ENCODE results near the gene SRR.

Gene SRR

DNA sequence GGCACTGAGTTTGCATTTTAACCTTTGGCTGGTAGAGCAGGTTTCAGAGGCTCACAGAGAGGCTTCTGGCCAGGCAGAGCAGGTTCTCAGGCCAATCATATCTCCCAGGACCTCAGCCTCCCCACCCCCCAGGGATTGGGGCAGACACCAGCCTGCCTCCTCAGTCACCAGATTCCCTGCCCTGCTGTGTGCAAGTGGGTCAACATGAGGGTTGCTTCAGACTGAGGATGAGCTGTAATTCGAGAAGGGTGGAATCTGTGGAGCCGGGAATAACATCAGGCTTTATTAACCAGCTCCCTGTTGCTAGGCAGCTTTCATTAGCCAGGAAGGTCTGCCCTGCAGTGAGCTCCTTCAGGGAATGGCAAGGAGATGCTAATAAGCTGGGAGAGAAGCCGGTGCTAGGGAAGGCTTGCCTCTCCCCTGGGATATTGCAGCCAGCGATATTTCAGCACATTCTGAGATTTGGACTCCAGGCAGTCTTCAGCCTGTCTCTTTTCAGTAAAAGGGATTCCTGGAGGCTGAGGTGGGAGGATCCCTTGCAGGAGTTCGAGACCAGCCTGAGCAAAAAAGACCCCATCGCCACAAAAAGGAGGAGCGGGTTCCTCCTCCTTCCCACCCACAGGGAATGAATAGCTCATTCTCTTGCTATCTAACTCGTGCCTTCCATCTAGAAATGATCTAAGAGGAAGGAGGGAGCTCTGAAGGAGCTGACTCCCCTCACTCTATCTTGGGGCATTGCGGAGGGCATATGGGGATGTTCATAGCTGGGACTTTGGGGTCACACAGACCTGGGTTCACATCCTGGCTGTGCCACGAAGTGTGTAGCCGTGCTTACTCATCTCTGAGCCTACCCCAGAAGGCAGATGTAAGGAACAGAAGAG, 44.3 kb downstream of the SRR start:
- H3K4me1 Mint-ChIP-seq (ENCODE audit: low read depth) = peaks cover 14% of the 10 kb centered on the region
- no peaks in the 10 kb centered on the region for H3K27me3 Mint-ChIP-seq
- no peaks in the 10 kb centered on the region for H3K9me3 Mint-ChIP-seq
- H3K27ac Mint-ChIP-seq = no peak overlapping the region
- no peak overlapping the region for H3K4me3 Mint-ChIP-seq
- H3K36me3 Mint-ChIP-seq (ENCODE audit: low read depth) = peaks cover 6% of the 10 kb centered on the region

DNA sequence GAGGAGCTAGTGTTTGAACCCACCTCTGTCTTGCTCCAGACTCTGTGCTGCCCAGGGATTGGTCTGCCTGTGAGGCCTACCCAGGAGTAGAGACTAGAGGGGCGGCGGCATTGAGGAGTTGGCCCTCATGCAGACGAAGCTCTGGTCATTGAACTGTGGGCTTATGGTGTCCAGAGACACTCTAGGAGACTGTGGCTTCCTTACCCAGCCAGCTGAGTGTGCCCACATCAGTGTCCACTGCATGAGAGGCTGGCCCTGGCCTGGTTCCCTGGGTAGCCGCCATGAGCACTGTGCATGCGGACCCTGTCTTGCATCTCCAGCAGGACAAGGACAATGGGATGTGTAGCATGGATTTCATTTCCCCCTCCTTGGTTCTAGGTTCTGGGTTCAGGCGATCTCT, 47.5 kb downstream of the SRR start:
- no peak overlapping the region for H3K27ac Mint-ChIP-seq
- H3K36me3 Mint-ChIP-seq (ENCODE audit: low read depth) = no peaks in the 10 kb centered on the region
- H3K27me3 Mint-ChIP-seq = no peaks in the 10 kb centered on the region
- no peaks in the 10 kb centered on the region for H3K9me3 Mint-ChIP-seq
- no peak overlapping the region for H3K4me3 Mint-ChIP-seq
- H3K4me1 Mint-ChIP-seq (ENCODE audit: low read depth) = peaks cover 18% of the 10 kb centered on the region

- H3K4me1 Mint-ChIP-seq (ENCODE audit: low read depth) = peaks cover 18% of the 10 kb centered on the region
- H3K9me3 Mint-ChIP-seq = no peaks in the 10 kb centered on the region
- peaks cover 3% of the 10 kb centered on the region for H3K36me3 Mint-ChIP-seq (ENCODE audit: low read depth)
- no peak overlapping the region for H3K27ac Mint-ChIP-seq
- H3K27me3 Mint-ChIP-seq = no peaks in the 10 kb centered on the region
- no peak overlapping the region for H3K4me3 Mint-ChIP-seq
Observed at GRCh38 chr17:2354311-2354710, 50.6 kb downstream of the SRR start.

- peaks cover 3% of the 10 kb centered on the region for H3K36me3 Mint-ChIP-seq (ENCODE audit: low read depth)
- H3K4me1 Mint-ChIP-seq (ENCODE audit: low read depth) = peaks cover 18% of the 10 kb centered on the region
- H3K9me3 Mint-ChIP-seq = no peaks in the 10 kb centered on the region
- no peak overlapping the region for H3K27ac Mint-ChIP-seq
- no peaks in the 10 kb centered on the region for H3K27me3 Mint-ChIP-seq
- H3K4me3 Mint-ChIP-seq = no peak overlapping the region
Observed at GRCh38 chr17:2357237-2357636, 53.5 kb downstream of the SRR start.

GRCh38 chr17:2357931-2358434, 54.2 kb downstream of the SRR start:
- Mint-ChIP-seq H3K4me3 (no peak overlapping the region), H3K27me3 (no peaks in the 10 kb centered on the region), H3K36me3 (ENCODE audit: low read depth) (peaks cover 6% of the 10 kb centered on the region), H3K4me1 (ENCODE audit: low read depth) (peaks cover 16% of the 10 kb centered on the region), H3K27ac (no peak overlapping the region), H3K9me3 (no peaks in the 10 kb centered on the region)

GRCh38 chr17:2361010-2361760, 57.4 kb downstream of the SRR start:
- H3K9me3 Mint-ChIP-seq = no peaks in the 10 kb centered on the region
- no peaks in the 10 kb centered on the region for H3K4me1 Mint-ChIP-seq (ENCODE audit: low read depth)

GRCh38 chr17:2362016-2362415, 58.3 kb downstream of the SRR start:
- Mint-ChIP-seq H3K4me3 (no peak overlapping the region), H3K9me3 (no peaks in the 10 kb centered on the region), H3K27ac (no peak overlapping the region), H3K27me3 (no peaks in the 10 kb centered on the region), H3K4me1 (ENCODE audit: low read depth) (no peaks in the 10 kb centered on the region), H3K36me3 (ENCODE audit: low read depth) (peaks cover 6% of the 10 kb centered on the region)

More at GRCh38 chr17:2361010-2361760, 57.4 kb downstream of the SRR start:
- H3K27me3 Mint-ChIP-seq = no peaks in the 10 kb centered on the region
- no peak overlapping the region for H3K27ac Mint-ChIP-seq
- H3K4me3 Mint-ChIP-seq = no peak overlapping the region
- peaks cover 6% of the 10 kb centered on the region for H3K36me3 Mint-ChIP-seq (ENCODE audit: low read depth)

- Mint-ChIP-seq H3K4me1 (ENCODE audit: low read depth) (no peaks in the 10 kb centered on the region), H3K27ac (no peak overlapping the region), H3K36me3 (ENCODE audit: low read depth) (peaks cover 6% of the 10 kb centered on the region), H3K9me3 (no peaks in the 10 kb centered on the region), H3K4me3 (no peak overlapping the region), H3K27me3 (no peaks in the 10 kb centered on the region)
Observed at GRCh38 chr17:2362416-2362815, 58.7 kb downstream of the SRR start.

GRCh38 chr17:2362881-2363280, 59.1 kb downstream of the SRR start:
- Mint-ChIP-seq H3K4me1 (ENCODE audit: low read depth) (no peaks in the 10 kb centered on the region), H3K4me3 (no peak overlapping the region), H3K27me3 (no peaks in the 10 kb centered on the region), H3K9me3 (no peaks in the 10 kb centered on the region), H3K27ac (no peak overlapping the region), H3K36me3 (ENCODE audit: low read depth) (peaks cover 3% of the 10 kb centered on the region)

DNA sequence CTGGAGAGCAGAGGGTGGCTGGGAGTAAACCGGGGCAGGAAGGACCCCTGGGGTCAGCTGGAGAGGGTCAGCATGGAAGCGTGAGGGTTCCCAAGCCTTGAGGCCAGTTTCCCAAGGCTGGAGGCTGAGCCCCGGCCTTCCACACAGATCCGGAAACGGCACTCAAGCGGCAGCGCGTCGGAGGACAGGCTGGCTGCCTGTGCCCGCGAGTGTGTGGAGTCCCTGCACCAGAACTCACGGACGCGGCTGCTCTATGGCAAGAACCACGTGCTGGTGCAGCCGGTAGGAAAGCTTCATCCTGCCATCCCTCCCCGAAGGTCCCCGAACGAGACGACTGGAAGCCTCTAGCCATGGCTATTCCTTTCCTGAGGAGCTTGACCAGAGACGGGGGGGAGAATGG, 59.6 kb downstream of the SRR start:
- peaks cover 3% of the 10 kb centered on the region for H3K36me3 Mint-ChIP-seq (ENCODE audit: low read depth)
- H3K4me1 Mint-ChIP-seq (ENCODE audit: low read depth) = no peaks in the 10 kb centered on the region
- no peaks in the 10 kb centered on the region for H3K9me3 Mint-ChIP-seq
- no peaks in the 10 kb centered on the region for H3K27me3 Mint-ChIP-seq
- H3K27ac Mint-ChIP-seq = no peak overlapping the region
- no peak overlapping the region for H3K4me3 Mint-ChIP-seq

DNA sequence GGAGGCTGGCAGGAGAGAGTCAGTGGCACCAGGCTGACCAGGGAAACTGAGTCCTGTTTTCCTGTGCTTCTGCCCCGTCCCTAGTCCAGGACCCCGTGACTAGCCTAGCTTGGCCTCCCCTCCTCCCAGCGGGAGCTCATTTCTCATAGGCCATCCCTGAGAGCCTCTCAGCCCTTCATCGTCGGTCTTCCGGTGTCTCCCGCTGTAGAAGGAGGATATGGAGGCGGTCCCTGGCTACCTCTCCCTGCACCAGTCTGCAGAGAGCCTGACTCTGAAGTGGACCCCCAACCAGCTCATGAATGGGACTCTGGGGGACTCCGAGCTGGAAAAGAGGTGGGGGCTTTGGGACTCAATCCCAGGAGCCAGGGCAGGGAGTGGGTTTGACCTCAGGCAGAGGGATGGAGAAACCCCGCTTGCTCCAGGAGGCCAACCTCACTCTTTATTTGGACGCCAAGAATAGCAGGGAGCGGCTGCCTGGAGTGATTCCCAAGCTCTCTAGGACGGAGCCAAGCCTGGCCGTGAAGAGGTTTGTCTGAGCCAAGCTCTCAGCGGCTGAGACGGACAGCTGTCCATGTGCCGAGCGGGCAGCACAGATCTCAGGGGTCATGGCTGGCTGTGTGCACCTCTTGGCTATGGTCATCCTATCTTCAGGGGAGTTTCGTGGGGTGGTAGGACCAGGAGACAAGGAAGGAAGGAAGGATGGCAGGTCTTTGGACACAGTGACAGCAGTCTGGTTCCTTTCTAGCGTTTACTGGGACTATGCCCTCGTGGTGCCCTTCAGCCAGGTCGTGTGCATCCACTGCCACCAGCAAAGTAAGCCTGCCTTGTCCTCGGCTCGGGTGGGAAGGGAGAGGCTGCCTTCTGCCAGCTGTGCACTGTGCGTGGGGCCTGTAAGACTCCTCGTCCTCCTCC, 60.4 kb downstream of the SRR start:
- Mint-ChIP-seq H3K27me3 (no peaks in the 10 kb centered on the region), H3K9me3 (no peaks in the 10 kb centered on the region), H3K27ac (no peak overlapping the region), H3K4me1 (ENCODE audit: low read depth) (no peaks in the 10 kb centered on the region), H3K4me3 (no peak overlapping the region), H3K36me3 (ENCODE audit: low read depth) (peaks cover 3% of the 10 kb centered on the region)

DNA sequence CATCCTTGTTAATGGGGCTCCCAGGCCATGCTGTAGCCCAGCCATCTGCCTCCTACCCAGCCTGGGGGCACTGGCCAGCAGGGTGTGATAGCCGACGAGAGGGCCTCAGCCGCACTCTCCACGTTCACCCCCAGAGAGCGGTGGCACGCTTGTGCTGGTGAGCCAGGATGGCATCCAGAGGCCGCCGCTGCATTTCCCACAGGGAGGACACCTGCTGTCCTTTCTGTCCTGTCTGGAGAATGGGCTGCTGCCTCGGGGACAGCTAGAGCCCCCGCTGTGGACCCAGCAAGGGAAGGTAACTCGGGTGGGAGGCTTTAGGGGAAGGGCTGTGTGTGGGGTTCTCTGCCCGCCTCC, 61.0 kb downstream of the SRR start:
- Mint-ChIP-seq H3K27ac (no peak overlapping the region), H3K27me3 (no peaks in the 10 kb centered on the region), H3K4me1 (ENCODE audit: low read depth) (no peaks in the 10 kb centered on the region), H3K9me3 (no peaks in the 10 kb centered on the region), H3K4me3 (no peak overlapping the region), H3K36me3 (ENCODE audit: low read depth) (peaks cover 3% of the 10 kb centered on the region)

- H3K4me3 Mint-ChIP-seq = no peak overlapping the region
- H3K4me1 Mint-ChIP-seq (ENCODE audit: low read depth) = no peaks in the 10 kb centered on the region
- H3K9me3 Mint-ChIP-seq = no peaks in the 10 kb centered on the region
- no peaks in the 10 kb centered on the region for H3K27me3 Mint-ChIP-seq
- no peak overlapping the region for H3K27ac Mint-ChIP-seq
- peaks cover 3% of the 10 kb centered on the region for H3K36me3 Mint-ChIP-seq (ENCODE audit: low read depth)
Observed at GRCh38 chr17:2365132-2365531, 61.4 kb downstream of the SRR start.

- H3K27ac Mint-ChIP-seq = no peak overlapping the region
- no peaks in the 10 kb centered on the region for H3K9me3 Mint-ChIP-seq
- no peaks in the 10 kb centered on the region for H3K4me1 Mint-ChIP-seq (ENCODE audit: low read depth)
- no peaks in the 10 kb centered on the region for H3K27me3 Mint-ChIP-seq
- H3K36me3 Mint-ChIP-seq (ENCODE audit: low read depth) = peaks cover 7% of the 10 kb centered on the region
- H3K4me3 Mint-ChIP-seq = no peak overlapping the region
Observed at GRCh38 chr17:2366747-2367494, 63.2 kb downstream of the SRR start.

Measured in stimulated activated naive CD8-positive, alpha-beta T cell treated with anti-CD3 and anti-CD28 coated beads, Interleukin-15, Interleukin-2, amounts not matched to agents 100 ng/mL and 50 ng/mL, for 24 hours (primary cell).